H9 (cell line): ENCODE data around the gene AFF2. TPM values are rescaled to one million over a fixed set of nuclear protein-coding genes. Genes with fewer than 3 reads are reported as not detected.

ENCODE experiments used
- DNase-seq: peaks from one replicate; pipeline ENCODE4 v3.0.0-alpha.2; 2017
- H2AFZ ChIP-seq: one replicate; pipeline ENCODE4 v1.6.1; 2013; ENCODE audit warnings: mild to moderate bottlenecking, low read length, control low read depth, moderate library complexity
- H2AK5ac ChIP-seq: 2 replicates; pipeline ENCODE4 v1.6.1; 2013; ENCODE audit warnings: low read length, control low read depth, mixed read lengths; ENCODE audit not compliant: insufficient read length
- H2BK120ac ChIP-seq: one replicate; pipeline ENCODE4 v1.6.1; 2013; ENCODE audit warnings: low read depth, mild to moderate bottlenecking, low read length, control low read depth, inconsistent platforms; ENCODE audit not compliant: poor library complexity, severe bottlenecking
- H2BK12ac ChIP-seq: 2 replicates; pipeline ENCODE4 v1.6.1; 2013; ENCODE audit warnings: low read length, control low read depth, mixed read lengths, low read depth; ENCODE audit not compliant: insufficient read length
- H2BK15ac ChIP-seq: 2 replicates; pipeline ENCODE4 v1.6.1; 2013; ENCODE audit warnings: low read depth, low read length, control low read depth
- H2BK20ac ChIP-seq: one replicate; pipeline ENCODE4 v1.6.1; 2013; ENCODE audit warnings: low read depth, mild to moderate bottlenecking, low read length, control low read depth, inconsistent platforms; ENCODE audit not compliant: poor library complexity, severe bottlenecking
- H2BK5ac ChIP-seq: 2 replicates; pipeline ENCODE4 v1.6.1; 2013; ENCODE audit warnings: low read length, control low read depth, mixed read lengths; ENCODE audit not compliant: insufficient read length
- H3K14ac ChIP-seq: 2 replicates; pipeline ENCODE4 v1.6.1; 2013; ENCODE audit warnings: low read length, control low read depth; ENCODE audit not compliant: insufficient read depth
- H3K18ac ChIP-seq: 2 replicates; pipeline ENCODE4 v1.6.1; 2013; ENCODE audit warnings: low read depth, mild to moderate bottlenecking, mixed read lengths, low read length, control low read depth; ENCODE audit not compliant: insufficient read length
- H3K23ac ChIP-seq: 2 replicates; pipeline ENCODE4 v1.6.1; 2013; ENCODE audit warnings: low read length, control low read depth, mixed read lengths, low read depth; ENCODE audit not compliant: insufficient read length
- H3K23me2 ChIP-seq: 2 replicates; pipeline ENCODE4 v1.6.1; 2013; ENCODE audit warnings: low read depth, mild to moderate bottlenecking, mixed read lengths, low read length, control low read depth; ENCODE audit not compliant: insufficient read length, poor library complexity, severe bottlenecking
- H3K27ac ChIP-seq: 2 replicates; pipeline ENCODE4 v1.5.1; 2013; ENCODE audit warnings: low read length, control low read depth, mixed read lengths, low read depth; ENCODE audit not compliant: insufficient read length
- H3K27me3 ChIP-seq: 2 replicates; pipeline ENCODE4 v1.6.1; 2013; ENCODE audit warnings: low read length, control low read depth, inconsistent platforms; ENCODE audit not compliant: insufficient read depth
- H3K4ac ChIP-seq: 2 replicates; pipeline ENCODE4 v1.6.1; 2013; ENCODE audit warnings: low read depth, mild to moderate bottlenecking, control low read depth, inconsistent platforms, low read length, moderate library complexity
- H3K4me1 ChIP-seq: 2 replicates; pipeline ENCODE4 v1.6.1; 2013; ENCODE audit warnings: low read length, control low read depth, inconsistent platforms; ENCODE audit not compliant: insufficient read depth
- H3K4me2 ChIP-seq: 2 replicates; pipeline ENCODE4 v1.6.1; 2013; ENCODE audit warnings: low read length, control low read depth, mixed read lengths; ENCODE audit not compliant: insufficient read length, insufficient read depth
- H3K56ac ChIP-seq: 2 replicates; pipeline ENCODE4 v1.6.1; 2013; ENCODE audit warnings: low read depth, mild to moderate bottlenecking, mixed read lengths, low read length, control low read depth; ENCODE audit not compliant: insufficient read length
- H3K79me1 ChIP-seq: 2 replicates; pipeline ENCODE4 v1.6.1; 2013; ENCODE audit warnings: low read depth, mild to moderate bottlenecking, moderate library complexity, low read length, control low read depth, inconsistent platforms; ENCODE audit not compliant: insufficient read depth, poor library complexity, severe bottlenecking
- H3K79me2 ChIP-seq: 2 replicates; pipeline ENCODE4 v1.6.1; 2013; ENCODE audit warnings: low read length, control low read depth, inconsistent platforms; ENCODE audit not compliant: insufficient read depth
- H3K9ac ChIP-seq: 2 replicates; pipeline ENCODE4 v1.6.1; 2013; ENCODE audit warnings: low read length, control low read depth, mixed read lengths; ENCODE audit not compliant: insufficient read length; ENCODE audit errors: extremely low read depth
- H3K9me3 ChIP-seq: one replicate; pipeline ENCODE4 v1.6.1; 2013; ENCODE audit warnings: low read depth, low read length, inconsistent platforms; ENCODE audit not compliant: control insufficient read depth
- H3T11ph ChIP-seq: one replicate; pipeline ENCODE4 v1.6.1; 2013; ENCODE audit warnings: mild to moderate bottlenecking, low read length, control low read depth, inconsistent platforms
- H4K20me1 ChIP-seq: one replicate; pipeline ENCODE4 v1.6.1; 2013; ENCODE audit not compliant: control insufficient read depth, insufficient read length, insufficient read depth
- H4K5ac ChIP-seq: 2 replicates; pipeline ENCODE4 v1.6.1; 2013; ENCODE audit warnings: low read depth, mild to moderate bottlenecking, mixed read lengths, low read length, control low read depth; ENCODE audit not compliant: insufficient read length
- H4K8ac ChIP-seq: replicated peaks from 2 replicates; pipeline ENCODE4 v1.6.1; 2013; ENCODE audit warnings: low read length, control low read depth, mixed read lengths, low read depth; ENCODE audit not compliant: insufficient read length
- H4K91ac ChIP-seq: 2 replicates; pipeline ENCODE4 v1.6.1; 2013; ENCODE audit warnings: low read depth, mild to moderate bottlenecking, moderate library complexity, mixed read lengths, low read length, control low read depth; ENCODE audit not compliant: insufficient read length
- H3K27ac Mint-ChIP-seq, 3 experiments: 2 replicates in 2 of 3; 3 replicates in 1 of 3; pipeline ENCODE4 v1.8.0; 2020 to 2021; ENCODE audit warnings: mixed read lengths in 3 of 3, mild to moderate bottlenecking in 1 of 3, moderate library complexity in 1 of 3
- H3K27me3 Mint-ChIP-seq: 2 replicates; pipeline ENCODE4 v1.8.0; 2021; ENCODE audit warnings: low read depth, mild to moderate bottlenecking, moderate library complexity, mixed read lengths
- H3K36me3 Mint-ChIP-seq, 3 experiments: 2 replicates in 2 of 3; 3 replicates in 1 of 3; pipeline ENCODE4 v1.8.0; 2020 to 2021; ENCODE audit warnings: low read depth in 3 of 3, mixed read lengths in 3 of 3; ENCODE audit not compliant: insufficient read depth in 1 of 3
- H3K4me1 Mint-ChIP-seq, 2 experiments: 2 replicates each; pipeline ENCODE4 v1.8.0; 2020; ENCODE audit warnings: mixed read lengths in 2 of 2
- H3K4me3 Mint-ChIP-seq, 2 experiments: 2 replicates in 1 of 2; 3 replicates in 1 of 2; pipeline ENCODE4 v1.8.0; 2020 to 2021; ENCODE audit warnings: mild to moderate bottlenecking in 2 of 2, mixed read lengths in 2 of 2, moderate library complexity in 1 of 2
- H3K9me3 Mint-ChIP-seq, 2 experiments: 2 replicates in 1 of 2; 3 replicates in 1 of 2; pipeline ENCODE4 v1.8.0; 2020; ENCODE audit warnings: mild to moderate bottlenecking in 2 of 2, mixed read lengths in 2 of 2, moderate library complexity in 1 of 2
- CTCF ChIP-seq: fragments of 200-600 bp; sonication (generic); conservative IDR thresholded peaks from 3 replicates; pipeline ENCODE4 v1.8.0; 2021; ENCODE audit warnings: antibody characterized with exemption, mild to moderate bottlenecking
- WGBS: extraction: QIAGEN DNeasy Blood & Tissue Kit; methylation state at CpG from one replicate; pipeline ENCODE4 v1.1.7; 2013; ENCODE audit warnings: missing lambda C conversion rate, low lambda C conversion rate, mixed read lengths; ENCODE audit not compliant: insufficient read length; ENCODE audit errors: extremely low coverage; 5-methylcytosine and 5-hydroxymethylcytosine counted together
- total RNA-seq: library from RNA; stranded (reverse); gene quantifications from 2 replicates; pipeline ENCODE4 v1.2.1, GENCODE V29; 2021

Gene AFF2
- total RNA-seq, 1 experiment from 2014 or later: 14.6 TPM

- Histone ChIP-seq H3K23me2 (no peaks in the 10 kb centered on the region), H4K5ac (no peak overlapping the region), H3K27me3 (no peaks in the 10 kb centered on the region), H2BK12ac (no peak overlapping the region), H3K9me3 (peaks cover 24% of the 10 kb centered on the region), H4K8ac (no peak overlapping the region), H3K4ac (no peak overlapping the region), H3K27ac (no peak overlapping the region), H2BK20ac (no peak overlapping the region), H3K79me1 (no peaks in the 10 kb centered on the region), H3K9ac (no peak overlapping the region), H3K18ac (no peak overlapping the region), H3K4me1 (no peaks in the 10 kb centered on the region; the same call in 1 of the 2 replicates), H3K14ac (no peak overlapping the region), H3T11ph (no peak overlapping the region), H2AFZ (no peak overlapping the region), H3K79me2 (no peaks in the 10 kb centered on the region), H4K20me1 (no peaks in the 10 kb centered on the region), H2AK5ac (no peak overlapping the region), H2BK5ac (no peak overlapping the region), H2BK120ac (no peak overlapping the region), H3K56ac (no peak overlapping the region), H3K4me2 (no peak overlapping the region), H3K23ac (no peak overlapping the region), H4K91ac (no peak overlapping the region), H2BK15ac (no peak overlapping the region)
- no peak overlapping the region for H3K4me3 Mint-ChIP-seq
- WGBS: no CpG with 5 or more reads among the region's 1 CpG
- H3K27me3 Mint-ChIP-seq: no peaks in the 10 kb centered on the region
- no peak for DNase-seq
- H3K27ac Mint-ChIP-seq: peak overlapping the region in 1 of 3 experiments; percentile 31; a peak in 1 of 7 replicates
- TF ChIP-seq CTCF: no peak
- H3K4me1 Mint-ChIP-seq: peaks cover 13 to 20% of the 10 kb centered on the region in 2 experiments
- H3K9me3 Mint-ChIP-seq: peaks cover 53 to 57% of the 10 kb centered on the region in 2 experiments
- peaks cover 0 to 2% (median 0%) of the 10 kb centered on the region in 3 experiments; a peak in 3 of 7 replicates for H3K36me3 Mint-ChIP-seq
These were observed 284.8 kb downstream of the AFF2 start for GRCh38 chrX:148785256-148785655.
